Measurements from ENCODE around the gene NAA60. TPM values are rescaled to one million over a fixed set of nuclear protein-coding genes. Genes with fewer than 3 reads are reported as not detected.

The NAA60 gene
- total and polyA plus RNA-seq, 3 donors from 2014 or later, result 61.8 to 120 (median 99.2) TPM

DNA sequence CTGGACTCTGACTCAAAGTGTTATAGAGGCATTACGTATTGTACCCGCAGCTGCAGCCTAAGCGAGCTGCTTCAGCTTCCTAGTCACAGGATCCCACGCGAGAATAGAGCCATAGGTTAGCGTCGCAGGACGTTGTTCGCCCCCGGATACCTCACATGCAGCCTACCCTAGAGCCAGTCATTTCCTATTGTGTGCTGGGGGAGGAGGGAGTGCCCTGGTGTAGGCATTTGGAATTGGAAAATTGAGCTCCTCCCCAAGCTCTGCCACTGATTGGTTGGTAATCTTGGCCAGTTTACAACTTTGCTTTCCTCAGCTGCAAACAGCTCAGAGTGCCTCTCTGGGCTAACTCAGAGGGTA lies 530 bp downstream of the NAA60 start:
- no peak for TF ChIP-seq POLR2A (IDR thresholded peaks at IDR 0.05)
- TF ChIP-seq, protein P1, sequence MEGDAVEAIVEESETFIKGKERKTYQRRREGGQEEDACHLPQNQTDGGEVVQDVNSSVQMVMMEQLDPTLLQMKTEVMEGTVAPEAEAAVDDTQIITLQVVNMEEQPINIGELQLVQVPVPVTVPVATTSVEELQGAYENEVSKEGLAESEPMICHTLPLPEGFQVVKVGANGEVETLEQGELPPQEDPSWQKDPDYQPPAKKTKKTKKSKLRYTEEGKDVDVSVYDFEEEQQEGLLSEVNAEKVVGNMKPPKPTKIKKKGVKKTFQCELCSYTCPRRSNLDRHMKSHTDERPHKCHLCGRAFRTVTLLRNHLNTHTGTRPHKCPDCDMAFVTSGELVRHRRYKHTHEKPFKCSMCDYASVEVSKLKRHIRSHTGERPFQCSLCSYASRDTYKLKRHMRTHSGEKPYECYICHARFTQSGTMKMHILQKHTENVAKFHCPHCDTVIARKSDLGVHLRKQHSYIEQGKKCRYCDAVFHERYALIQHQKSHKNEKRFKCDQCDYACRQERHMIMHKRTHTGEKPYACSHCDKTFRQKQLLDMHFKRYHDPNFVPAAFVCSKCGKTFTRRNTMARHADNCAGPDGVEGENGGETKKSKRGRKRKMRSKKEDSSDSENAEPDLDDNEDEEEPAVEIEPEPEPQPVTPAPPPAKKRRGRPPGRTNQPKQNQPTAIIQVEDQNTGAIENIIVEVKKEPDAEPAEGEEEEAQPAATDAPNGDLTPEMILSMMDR (IDR thresholded peaks at IDR 0.05), result peak in 1 of 3 experiments; percentile 22
- no peaks in the 10 kb centered on the region for H3K4me1 ChIP-seq
- no peaks in the 10 kb centered on the region for H3K36me3 ChIP-seq (ENCODE audit: low read depth, missing control alignments)
- intact Hi-C loops (cut with DNase I; ENCODE audit: low total_unique reads), result no loop called here
- DNase-seq, result peak; percentile 49
- WGBS, 2 donors, result 27 to 54% methylated on average over 10 of the region's 10 CpGs
- no peaks in the 10 kb centered on the region for H3K27me3 ChIP-seq
- H3K4me3 ChIP-seq, result peak overlapping the region; percentile 54 to 71
- H3K9me3 ChIP-seq, result no peaks in the 10 kb centered on the region
- peak overlapping the region in 1 of 2 donors; percentile 71 for H3K27ac ChIP-seq

DNA sequence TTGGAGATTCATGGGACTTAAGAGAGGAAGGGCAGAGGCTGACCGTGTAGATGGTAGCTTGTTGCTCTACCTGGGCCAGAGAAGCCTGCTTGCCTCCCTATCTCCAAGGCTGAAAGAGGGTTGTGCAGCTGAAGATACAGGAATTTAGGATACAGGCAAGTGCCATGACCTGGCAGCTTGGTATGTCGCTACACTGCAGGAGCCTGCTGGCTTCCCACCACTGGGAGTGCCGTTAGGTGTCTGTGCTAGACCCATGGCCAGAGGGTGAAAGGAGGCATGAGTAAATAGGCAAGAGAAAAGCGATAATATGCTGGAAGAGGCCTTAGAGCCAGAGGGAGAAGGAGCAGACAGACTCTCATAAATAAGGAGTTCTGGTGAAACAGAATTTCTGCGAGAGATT lies 10.6 kb downstream of the NAA60 start:
- intact Hi-C loops (cut with DNase I; ENCODE audit: low total_unique reads), result no loop called here
- 89 to 95% methylated on average over 5 of the region's 5 CpGs for WGBS, 2 donors
- Histone ChIP-seq H3K27me3 (no peaks in the 10 kb centered on the region), H3K27ac (no peak overlapping the region), H3K4me3 (no peak overlapping the region), H3K9me3 (no peaks in the 10 kb centered on the region), H3K36me3 (ENCODE audit: low read depth, missing control alignments) (no peaks in the 10 kb centered on the region), H3K4me1 (peaks cover 18% of the 10 kb centered on the region)
- peak; percentile 13 for DNase-seq
- TF ChIP-seq, protein P1 (IDR thresholded peaks at IDR 0.05), result no peak
- no peak for TF ChIP-seq POLR2A (IDR thresholded peaks at IDR 0.05)

DNA sequence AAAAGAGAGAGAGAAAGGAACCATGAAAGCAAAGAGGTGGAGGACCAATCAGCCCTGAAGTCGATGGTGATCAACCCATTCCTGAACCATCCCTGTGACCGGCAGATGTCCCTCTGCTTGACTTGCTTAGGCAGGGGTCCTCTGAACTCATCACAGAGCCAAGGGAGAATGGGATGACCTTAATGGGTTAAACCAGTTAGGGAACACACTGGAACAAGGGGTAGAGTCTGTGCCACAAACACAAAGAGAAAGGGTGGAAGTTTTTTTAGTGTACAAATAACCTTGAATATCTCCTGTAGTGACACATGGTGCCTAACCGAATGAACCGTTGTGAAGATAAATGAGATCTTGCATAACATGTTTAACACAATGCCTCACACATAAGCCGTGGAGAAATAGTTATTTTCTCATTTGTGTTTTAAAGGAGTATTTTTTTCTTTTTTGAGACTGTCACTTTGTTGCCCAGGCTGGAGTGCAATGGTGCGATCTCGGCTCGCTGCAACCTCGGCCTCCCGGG lies 11.2 kb downstream of the NAA60 start:
- no peaks in the 10 kb centered on the region for H3K36me3 ChIP-seq (ENCODE audit: low read depth, missing control alignments)
- H3K27me3 ChIP-seq, result no peaks in the 10 kb centered on the region
- H3K9me3 ChIP-seq, result no peaks in the 10 kb centered on the region
- no peak overlapping the region for H3K4me3 ChIP-seq
- WGBS, 2 donors, result 56 to 67% methylated on average over 10 of the region's 10 CpGs
- DNase-seq, result peak; percentile 11
- intact Hi-C loops (cut with DNase I; ENCODE audit: low total_unique reads), result no loop called here
- TF ChIP-seq, protein P1 (IDR thresholded peaks at IDR 0.05), result no peak
- TF ChIP-seq POLR2A (IDR thresholded peaks at IDR 0.05), result no peak
- peak overlapping the region in 1 of 2 donors; percentile 30 for H3K27ac ChIP-seq
- H3K4me1 ChIP-seq, result peaks cover 22% of the 10 kb centered on the region

DNA sequence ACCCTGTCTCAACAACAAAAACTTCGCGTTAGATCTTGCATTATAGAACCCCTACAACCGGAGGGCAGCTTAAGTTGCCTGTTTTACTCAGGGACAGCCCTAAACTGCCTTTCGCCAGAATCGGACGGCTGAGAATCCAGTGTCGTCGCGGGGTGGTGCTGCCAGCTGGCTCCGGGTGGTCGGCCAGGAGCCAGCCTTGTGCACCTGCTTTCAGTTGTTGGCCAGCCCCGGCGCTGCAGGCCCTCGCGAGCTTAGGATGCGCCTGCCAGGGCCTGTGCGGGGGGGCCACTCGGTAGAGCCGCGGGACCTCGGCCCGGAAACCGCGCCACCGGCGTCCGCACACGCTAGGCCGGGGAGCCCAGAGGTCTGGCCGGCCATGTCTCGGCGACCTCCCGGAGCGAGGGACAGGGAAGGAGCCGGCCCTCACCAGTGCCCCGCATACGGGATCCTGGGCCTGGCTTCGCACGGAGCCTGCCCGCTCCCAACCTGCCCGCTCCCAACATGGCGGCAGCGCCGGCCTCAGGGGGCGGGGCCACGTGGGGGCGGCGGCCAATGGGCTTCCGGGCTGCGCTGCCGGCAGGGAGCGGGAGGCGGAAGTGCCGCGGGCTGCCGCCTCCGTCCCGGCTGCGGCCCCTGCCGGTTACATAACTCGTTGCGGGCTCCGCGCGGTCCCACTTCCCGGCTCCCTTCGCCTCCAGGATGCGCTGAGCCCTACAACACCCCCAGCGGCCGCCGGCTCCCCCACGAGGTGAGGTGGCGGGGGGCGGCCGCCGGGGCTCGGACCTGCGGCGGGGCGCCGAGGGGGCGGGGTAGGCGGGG lies 14.2 kb downstream of the NAA60 start:
- H3K27ac ChIP-seq, result peak overlapping the region; percentile 95 to 97
- H3K9me3 ChIP-seq, result no peaks in the 10 kb centered on the region
- no peaks in the 10 kb centered on the region for H3K36me3 ChIP-seq (ENCODE audit: low read depth, missing control alignments)
- DNase-seq, result peak; percentile 92
- H3K27me3 ChIP-seq, result no peaks in the 10 kb centered on the region
- H3K4me1 ChIP-seq, result peaks cover 52% of the 10 kb centered on the region
- TF ChIP-seq, protein P1 (IDR thresholded peaks at IDR 0.05), result peak in 2 of 3 experiments; percentile 38 to 42
- no peak for TF ChIP-seq POLR2A (IDR thresholded peaks at IDR 0.05)
- H3K4me3 ChIP-seq, result peak overlapping the region; percentile 77 to 95
- intact Hi-C loops (cut with DNase I; ENCODE audit: low total_unique reads), result no loop called here
- 1 to 14% methylated on average over 3 to 17 of the region's 83 CpGs for WGBS, 2 donors
